GM12865 (cell line): Measurements from ENCODE around the gene PRSS21.

Experiments used
- DNase-seq: peaks from one replicate; pipeline ENCODE4 v3.0.0; 2010; ENCODE audit warnings: low read depth
- H3K4me3 ChIP-seq: 2 replicates; pipeline ENCODE4 v1.5.1; 2011; ENCODE audit warnings: mild to moderate bottlenecking, low read depth, low read length, control low read depth
- TF ChIP-seq, protein P1 (sequence below): IDR thresholded peaks from 2 replicates; pipeline ENCODE4 v1.5.1; 2011; ENCODE audit warnings: low read length, control low read depth, low read depth, inconsistent platforms; ENCODE audit not compliant: insufficient read depth; ENCODE audit errors: missing control alignments

PRSS21 gene

DNA sequence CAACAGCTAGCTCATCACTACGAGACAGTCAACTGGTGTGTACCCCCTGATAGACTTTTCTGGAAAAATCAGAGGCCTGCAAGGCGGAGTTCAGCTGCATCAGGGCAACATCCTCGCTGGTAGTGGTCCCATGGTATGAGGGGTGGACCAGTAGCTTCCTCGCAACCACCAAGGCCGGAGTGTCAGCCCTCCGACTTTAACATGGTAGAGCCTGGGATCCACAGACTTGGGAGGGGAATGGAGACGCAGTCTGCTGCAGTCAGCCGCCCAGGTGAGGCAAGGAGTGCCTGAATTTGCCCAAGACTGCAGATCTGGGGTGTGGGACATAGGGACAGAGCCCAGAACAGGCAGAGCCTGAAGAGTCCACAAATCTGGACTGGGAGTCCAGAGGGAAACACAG is 26.5 kb downstream of the PRSS21 start:
- no peak for DNase-seq
- TF ChIP-seq, protein P1, sequence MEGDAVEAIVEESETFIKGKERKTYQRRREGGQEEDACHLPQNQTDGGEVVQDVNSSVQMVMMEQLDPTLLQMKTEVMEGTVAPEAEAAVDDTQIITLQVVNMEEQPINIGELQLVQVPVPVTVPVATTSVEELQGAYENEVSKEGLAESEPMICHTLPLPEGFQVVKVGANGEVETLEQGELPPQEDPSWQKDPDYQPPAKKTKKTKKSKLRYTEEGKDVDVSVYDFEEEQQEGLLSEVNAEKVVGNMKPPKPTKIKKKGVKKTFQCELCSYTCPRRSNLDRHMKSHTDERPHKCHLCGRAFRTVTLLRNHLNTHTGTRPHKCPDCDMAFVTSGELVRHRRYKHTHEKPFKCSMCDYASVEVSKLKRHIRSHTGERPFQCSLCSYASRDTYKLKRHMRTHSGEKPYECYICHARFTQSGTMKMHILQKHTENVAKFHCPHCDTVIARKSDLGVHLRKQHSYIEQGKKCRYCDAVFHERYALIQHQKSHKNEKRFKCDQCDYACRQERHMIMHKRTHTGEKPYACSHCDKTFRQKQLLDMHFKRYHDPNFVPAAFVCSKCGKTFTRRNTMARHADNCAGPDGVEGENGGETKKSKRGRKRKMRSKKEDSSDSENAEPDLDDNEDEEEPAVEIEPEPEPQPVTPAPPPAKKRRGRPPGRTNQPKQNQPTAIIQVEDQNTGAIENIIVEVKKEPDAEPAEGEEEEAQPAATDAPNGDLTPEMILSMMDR, result no peak
- H3K4me3 ChIP-seq, result no peak overlapping the region

DNA sequence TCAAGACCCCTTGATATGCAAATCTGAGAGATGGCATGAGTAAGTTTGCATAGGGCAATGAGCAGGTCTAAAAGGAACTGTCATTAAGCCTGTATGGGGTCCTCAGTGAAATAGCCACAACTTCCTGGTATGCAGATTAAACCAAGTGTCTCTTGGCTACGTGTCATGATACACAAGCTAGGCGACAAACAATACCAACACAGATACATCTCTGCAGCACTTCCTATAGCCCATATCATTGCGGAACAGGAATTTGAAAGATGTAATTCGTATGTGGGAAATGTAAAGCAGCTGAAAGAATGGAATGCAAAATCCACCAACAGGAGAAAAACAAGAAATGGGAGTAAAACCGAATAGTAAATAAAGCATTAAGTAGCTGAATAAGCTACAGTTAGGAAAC is 28.1 kb downstream of the PRSS21 start:
- no peak overlapping the region for H3K4me3 ChIP-seq
- DNase-seq, result no peak
- TF ChIP-seq, protein P1, result no peak

DNA sequence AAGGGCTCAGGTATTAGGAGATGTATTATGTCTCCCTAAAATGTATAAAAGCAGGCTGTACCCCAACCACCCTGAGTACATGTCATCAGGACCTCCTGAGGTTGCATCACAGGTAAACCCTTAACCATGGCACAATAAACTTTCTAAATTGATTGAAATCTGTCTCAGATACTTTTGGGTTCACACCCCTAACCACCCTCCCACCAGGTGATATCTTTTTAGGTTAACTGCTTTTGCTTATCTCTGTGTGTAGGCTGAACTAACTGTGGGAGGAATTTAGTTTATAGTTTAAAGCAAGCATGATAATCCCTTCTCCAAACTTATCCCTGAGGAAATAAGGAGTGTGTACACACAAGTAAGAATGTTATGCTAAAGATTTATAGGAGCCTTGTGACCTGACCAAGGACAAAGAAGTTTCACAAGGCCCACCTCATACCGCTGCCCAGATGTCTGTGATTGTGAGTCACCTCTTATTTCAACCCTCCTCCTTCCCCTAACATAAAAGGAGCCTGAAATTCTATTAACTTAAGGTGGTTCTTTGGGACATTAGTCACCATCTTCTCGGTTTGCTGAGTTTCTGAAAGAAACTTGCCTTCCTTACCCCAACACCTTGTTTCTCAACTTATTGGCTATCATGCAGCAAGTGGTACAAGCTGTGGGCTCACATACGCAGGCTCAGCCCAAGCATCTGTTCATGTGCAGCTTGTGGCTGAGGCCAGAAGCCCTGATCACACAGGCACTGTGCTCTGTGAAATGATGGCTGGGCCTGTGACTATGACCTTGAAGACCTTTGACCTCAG is 29.7 kb downstream of the PRSS21 start:
- TF ChIP-seq, protein P1, result no peak
- H3K4me3 ChIP-seq, result no peak overlapping the region
- DNase-seq, result no peak

DNA sequence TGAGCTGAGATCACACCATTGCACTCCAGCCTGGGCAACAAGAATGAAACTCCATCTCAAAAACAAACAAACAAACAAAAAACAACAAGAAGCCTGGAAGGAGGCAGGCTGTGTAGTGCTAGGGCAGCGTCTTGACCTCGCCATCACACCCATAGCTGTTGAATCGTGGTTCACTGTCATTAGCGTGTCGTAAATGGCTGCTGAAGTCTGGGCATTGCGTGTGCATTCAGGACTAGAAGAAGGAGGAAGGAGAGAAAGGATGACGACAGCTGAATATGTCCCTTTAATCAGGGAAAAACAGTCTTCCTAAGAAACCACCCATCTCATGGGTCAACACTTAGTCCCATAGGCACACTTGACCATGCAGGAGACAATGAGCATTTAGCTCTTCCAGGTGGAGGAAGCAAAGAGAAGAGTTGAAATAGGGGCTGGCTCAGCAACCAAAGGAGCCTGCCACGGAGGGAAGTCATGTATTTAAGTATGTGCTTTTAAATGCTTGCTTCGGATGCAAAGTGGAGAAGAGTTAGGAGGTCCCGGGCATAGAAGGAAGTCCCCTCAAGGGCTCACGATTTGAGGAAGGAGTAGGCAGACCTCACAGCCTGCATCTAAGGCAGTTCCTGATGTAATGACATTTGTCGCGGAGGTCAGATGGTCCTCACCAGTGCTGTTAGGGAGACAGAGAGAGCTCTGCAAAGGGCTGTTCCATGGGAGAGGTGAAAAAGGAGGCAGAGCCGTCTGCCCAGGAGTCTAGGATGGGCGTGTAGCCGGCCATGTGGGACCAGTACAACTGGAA is 32.1 kb downstream of the PRSS21 start:
- TF ChIP-seq, protein P1, result no peak
- no peak for DNase-seq
- no peak overlapping the region for H3K4me3 ChIP-seq

DNA sequence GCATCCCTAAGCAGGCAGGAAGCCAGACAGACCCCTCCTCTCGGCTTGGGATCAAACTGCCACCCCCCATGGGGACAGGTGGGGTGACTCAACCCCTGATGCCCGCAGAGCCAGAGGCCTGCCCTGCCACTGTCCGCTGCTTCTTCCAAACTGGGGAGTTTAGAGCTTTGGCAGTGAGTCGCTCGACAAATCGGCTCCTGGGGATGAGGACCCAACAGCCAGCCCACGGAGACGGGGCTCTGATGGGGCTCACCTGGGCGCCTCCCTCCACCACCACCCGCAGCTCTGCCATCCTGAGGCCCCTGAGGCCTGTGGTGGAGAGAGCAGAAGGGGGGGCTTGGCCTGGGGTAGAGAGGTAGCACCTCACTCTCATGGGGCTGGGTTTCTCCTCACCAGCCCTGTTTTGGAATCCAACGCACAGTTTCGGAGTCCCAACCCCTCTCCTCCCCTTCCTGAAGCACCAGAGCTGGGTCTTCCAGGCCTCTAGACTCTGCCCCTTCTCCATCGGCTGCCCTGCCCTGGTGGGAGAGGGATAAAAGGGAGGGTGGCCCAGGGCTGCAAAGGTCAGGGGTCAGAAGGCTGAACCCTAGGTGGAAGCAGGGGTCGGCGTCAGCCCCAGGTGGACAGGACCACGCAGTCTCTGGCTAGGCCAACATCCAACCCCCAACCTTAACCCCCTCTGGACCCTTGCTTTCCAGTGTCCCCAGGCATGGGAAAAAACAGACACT is 35.1 kb downstream of the PRSS21 start:
- DNase-seq, result no peak
- TF ChIP-seq, protein P1, result no peak
- no peak overlapping the region for H3K4me3 ChIP-seq

DNA sequence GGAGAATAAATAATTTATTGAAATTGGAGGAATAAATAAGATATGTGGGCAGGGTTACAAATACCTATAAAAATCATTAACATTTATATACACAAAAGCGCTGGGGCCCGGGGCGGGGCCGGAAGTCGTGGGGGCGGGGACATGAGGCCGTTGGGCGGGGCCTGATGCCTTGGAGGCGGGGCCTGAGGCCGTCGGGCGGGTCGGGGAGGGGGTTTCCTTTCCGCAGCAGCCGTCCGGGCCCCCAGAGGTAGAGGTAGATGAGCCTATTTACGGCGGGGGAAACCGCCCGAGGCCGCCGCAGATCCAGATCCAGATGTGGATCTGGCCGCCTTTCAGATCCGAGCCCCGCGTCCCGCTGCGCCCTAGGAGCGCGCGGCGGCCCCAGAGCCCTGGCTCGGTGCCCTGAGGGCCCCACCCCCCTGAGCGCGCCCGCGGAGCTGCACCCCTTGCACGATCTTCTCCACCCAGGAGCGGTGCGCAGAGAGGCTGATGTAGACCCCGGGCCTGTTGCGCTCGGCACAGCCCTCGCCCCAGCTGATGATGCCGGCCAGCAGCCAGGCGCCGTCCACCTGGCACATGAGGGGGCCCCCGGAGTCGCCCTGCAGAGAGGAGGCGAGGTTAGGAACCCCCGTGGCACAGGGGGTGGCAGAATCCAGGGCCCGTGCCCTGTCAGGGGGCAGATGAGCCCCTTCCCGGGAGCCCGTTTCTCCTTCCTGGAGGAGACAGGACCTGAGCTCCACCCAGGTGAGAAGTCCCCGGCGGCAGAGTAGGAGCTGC is 35.9 kb downstream of the PRSS21 start:
- no peak for DNase-seq
- no peak overlapping the region for H3K4me3 ChIP-seq
- TF ChIP-seq, protein P1, result no peak
